Activated T-helper 1 cell treated with anti-CD3 and anti-CD28 coated beads, Interleukin-2, amount 50 U/mL, for 16 hours (primary cell): ENCODE results near the gene METRN.
"Not testable (repeated sequence)": the region's sequence is repeated elsewhere in the genome, so short reads cannot be mapped to it uniquely, and the experiment has no call there.

Experiments
- DNase-seq, 2 donors: peaks; one replicate each; pipeline ENCODE4 v3.0.0-alpha.2; 2020; ENCODE audit warnings: low read depth in 1 of 2, low spot score in 1 of 2

METRN gene

DNA sequence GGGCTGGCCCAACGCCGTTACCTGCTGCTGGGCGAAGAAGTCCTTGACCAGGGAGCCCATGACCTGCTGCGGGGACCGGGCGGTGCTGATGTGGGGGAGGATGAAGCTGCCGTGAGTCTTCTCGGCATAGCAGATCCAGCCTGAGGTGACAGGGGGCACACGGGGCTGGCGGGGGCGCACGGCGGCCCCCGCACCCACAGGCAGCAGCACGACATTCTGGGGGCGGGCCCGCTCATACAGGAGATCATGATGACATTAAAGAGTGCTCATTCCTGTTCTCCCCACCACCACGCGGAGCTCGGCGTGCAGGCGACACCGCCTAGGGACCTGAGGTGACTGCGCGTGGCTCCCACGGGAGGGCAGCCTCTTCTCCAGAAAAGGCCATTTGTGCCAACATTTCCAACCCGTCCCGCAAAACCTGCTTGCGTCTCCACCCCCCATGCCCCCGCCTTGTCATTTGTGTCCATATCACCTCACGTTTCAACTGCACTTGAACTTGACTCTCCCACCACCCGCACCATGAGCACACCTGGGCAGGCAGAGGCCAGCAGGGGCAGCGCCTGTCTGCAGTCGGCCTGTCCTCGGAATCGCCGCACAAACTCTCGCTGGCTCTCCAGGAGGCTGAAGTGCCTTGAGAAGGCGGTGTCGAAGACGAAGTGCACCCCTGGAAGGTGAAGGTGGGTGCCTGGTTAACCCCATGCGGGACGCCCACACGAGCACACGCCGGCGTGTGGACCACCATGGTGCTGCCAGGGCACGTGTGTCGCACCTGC is 19.5 kb downstream of the METRN start:
- no peak for DNase-seq

DNA sequence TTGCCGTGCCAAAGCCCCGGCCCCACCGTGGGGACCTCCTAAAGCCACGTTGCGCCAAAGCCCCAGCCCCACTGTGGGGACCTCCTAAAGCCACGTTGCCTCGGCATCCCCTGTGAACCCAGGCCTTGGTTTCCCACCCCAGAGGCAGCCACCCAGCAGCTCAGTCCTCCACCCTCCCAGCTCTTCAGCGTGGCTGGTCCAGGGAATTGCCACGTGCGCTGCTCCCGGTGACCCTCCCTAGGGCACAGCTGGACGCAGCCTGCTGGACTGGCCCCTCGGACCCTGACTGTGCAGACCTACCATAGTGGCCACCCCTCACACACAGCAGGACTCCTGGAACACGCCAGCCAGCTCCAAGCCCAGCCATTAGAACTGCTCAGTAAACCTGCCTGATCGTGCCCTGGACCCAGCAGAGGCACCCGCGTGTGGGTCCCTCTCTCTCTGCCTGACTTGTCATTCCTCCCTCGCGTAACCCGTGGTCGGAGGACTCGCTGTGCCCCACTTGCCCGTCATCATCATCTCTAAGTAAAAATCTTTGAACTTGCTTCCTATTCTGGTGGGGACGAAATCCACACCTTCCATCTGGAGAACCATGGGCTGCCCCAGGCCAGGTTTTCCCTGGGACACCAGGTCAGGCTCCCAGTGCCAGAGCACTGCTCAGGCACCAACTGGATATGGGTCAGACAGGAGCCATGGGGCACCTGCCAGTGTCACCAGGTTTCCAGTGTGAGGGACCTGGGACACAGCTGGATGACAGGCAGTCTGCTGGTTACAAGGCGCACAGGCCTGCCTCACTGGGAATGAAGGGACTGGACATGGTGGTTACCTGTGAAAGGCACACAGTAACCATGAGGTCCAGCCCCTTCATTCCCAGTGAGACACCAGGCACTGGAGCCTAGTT is 20.3 kb downstream of the METRN start:
- DNase-seq, result no peak

DNA sequence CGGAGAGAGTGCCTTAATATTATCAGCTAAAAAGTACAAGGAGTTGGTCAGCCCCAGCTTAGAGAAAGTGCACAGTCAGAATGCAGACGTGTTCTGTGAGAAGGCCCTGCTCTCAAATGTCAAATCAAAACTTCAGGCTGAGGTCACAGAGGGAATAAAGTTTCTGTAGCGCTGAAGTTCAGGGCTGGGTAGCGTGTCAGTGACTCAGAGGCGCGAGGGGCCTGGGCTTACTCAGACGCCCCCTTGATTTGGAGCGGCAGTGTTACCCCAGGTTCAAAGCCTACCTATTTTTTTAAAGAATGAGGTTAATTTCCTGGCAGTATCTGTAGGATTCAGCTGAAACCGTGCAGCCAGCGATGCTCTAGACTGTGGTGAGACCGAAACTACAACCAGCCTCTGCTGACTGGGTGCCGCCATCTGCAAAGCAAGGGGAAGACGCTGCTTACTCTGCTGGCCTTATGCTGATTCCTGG is 21.1 kb downstream of the METRN start:
- no peak for DNase-seq

DNA sequence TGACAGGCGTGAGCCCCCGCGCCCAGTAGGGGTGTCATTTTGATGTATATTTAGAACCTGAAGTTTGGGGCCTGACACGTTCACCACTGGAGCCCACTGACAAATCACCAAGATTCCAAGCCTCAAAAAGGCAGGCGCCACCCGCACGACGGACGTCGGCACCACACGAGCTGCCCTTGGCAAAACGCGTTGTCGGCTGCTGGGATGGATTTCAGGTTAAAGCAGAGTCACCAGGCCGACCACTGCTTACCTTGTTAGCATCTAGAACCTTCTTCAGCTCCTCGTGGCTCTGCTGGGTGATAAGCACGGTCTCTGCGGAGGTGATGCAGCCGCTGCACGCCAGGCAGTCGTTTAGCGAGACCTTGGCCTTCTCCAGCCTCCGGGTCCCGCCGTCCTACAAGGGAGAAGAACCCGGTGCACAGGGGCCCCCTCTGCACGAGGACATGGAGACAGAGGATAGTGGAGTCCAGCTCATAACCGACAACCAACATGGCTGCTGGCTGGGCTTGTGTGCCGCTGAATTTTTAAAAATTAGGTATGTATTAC is 22.1 kb downstream of the METRN start:
- no peak for DNase-seq

DNA sequence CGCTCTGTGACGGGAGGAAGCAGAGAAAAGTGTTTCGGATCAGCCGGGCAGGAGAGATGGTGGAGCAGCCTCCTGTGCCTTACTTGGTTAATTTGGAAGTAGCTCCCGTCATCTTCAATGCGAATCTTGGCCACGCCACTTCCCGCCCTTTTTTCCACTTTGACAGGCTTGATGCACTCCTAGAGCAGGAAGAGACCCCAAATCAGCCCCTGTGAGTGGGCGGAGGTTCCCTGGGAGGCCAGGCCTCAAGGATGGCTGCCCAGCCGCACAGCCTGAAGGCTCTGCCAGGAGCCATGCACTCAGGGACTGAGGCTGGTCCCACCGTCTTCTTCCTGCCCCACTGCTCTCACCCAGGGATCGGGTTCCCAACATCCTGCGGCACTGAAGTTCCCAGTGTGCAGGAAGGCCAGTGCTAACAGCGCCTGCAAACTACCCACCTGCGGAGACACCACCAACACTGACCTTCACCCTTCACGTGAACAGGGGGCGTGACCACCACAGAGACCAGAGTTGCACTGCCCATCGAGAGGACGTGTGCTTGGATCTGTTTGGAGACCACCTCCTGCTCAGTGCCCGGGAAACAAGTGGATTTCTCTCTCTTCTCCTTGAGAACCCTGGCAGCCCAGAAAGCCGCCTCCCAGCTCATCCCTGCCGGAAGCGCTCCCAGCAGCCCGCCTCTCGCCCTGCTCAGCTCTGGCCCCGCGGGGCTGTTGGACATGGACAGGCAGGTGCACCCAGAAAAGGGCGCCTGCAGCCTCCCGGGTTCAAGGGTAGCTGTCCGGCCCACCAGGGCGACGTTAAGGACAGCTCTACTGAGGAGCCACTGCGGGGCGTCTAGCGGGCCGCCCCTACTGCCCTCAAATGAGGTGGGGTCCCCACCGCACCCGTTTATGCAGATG is 24.9 kb downstream of the METRN start:
- no peak for DNase-seq

DNA sequence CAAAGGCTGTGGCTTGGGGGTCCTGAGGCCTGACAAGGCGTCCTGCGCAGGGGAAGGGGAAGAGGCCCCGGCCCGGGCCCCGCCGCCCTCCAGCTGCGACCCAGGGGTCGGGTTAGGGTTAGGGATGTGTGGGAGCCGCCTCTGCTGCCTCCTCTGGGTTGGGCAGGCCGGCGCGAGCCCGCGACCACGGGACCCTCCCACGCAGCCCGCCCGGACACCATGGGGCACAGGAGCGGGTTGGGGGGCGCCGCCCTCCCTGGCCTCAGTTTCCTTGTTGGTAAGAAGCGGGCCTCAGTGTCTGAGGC is 25.5 kb downstream of the METRN start:
- no peak for DNase-seq

DNA sequence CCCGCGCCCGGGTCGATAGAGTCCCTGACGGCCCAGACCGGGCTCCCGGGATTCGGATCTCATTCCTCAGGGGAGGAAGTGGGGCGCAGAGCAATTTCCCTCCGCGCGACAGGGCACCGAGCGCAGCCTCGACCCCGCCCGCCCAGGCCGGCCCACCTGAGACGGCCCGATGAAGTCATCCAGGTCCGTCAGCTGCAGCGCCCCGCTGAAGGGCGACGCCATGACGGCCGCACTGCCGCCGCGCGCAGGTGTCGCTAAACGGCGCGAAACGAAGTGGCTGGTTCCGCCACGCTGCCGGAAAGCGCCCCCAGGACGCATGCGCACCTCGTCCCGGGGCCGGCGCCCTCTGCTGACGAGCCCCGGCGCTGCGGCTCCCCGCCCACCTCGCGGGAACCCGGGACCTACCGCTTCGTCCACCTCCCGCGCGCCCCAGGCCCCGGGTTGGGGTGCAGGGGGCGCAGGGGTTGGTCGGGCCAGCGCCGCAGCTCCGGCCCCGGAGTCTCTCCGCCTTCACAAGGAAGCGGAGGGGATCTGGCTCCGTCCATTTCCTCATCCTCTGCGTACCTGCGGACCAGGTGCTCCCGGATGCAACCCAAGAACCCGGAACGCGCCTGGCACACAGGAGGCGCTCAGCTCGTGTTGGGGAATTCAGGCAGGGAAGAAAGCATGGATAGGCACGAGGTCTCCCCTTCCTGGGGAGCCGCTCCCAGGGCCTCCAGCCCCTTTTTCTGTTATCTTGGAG is 26.0 kb downstream of the METRN start, which contains the start of gene CIAO3:
TSS of gene CIAO3 (minus strand) at position 234 of the 742 bp plus-strand sequence. CDS start at position 222, 12 bp downstream.
- DNase-seq, result peak; percentile 89 to 90

DNA sequence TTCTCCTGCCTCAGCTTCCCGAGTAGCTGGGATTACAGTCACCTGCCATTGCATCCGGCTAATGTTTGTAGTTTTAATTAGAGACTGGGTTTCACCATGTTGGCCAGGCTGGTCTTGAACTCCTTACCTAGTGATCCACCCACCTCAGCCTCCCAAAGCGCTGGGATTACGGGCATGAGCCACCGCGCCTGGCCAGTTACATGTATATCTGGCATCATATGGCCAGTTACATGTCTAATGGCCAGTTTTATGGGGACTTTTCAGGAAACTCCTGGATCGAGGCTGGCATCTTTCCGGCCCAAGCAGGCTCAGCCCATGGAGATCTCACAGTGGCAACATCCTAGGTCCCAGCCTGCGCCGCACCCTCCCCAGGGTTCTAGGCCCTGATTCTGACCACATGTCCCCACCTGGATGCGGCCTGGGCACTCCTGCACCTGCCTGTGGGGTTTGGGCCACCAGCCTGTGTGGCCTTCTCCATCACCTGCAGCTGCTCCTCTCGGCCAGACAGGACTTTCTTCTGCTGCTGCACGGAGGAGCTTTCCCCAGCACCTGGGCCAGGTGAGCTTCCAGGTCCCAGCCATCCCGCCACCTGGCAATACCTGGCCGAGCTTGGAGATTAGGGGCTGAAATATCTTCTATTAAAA is 27.2 kb downstream of the METRN start:
- DNase-seq, result no peak

DNA sequence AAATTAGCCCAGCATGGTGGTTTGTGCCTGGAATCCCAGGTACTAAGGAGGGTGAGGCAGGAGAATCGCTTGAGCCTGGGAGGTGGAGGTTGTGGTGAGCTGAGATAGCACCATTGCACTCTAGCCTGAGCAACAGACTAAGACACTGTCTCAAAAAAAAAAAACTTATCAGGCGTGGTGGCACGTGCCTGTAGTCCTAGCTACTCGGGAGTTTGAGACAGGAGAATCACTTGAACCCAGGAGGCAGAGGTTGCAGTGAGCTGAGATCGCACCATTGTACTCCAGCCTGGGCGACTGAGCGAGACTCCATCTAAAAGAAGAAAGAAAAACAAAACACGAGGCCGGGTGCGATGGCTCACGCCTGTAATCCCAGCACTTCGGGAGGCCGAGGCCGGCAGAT is 28.0 kb downstream of the METRN start:
- DNase-seq, result not testable (repeated sequence)

DNA sequence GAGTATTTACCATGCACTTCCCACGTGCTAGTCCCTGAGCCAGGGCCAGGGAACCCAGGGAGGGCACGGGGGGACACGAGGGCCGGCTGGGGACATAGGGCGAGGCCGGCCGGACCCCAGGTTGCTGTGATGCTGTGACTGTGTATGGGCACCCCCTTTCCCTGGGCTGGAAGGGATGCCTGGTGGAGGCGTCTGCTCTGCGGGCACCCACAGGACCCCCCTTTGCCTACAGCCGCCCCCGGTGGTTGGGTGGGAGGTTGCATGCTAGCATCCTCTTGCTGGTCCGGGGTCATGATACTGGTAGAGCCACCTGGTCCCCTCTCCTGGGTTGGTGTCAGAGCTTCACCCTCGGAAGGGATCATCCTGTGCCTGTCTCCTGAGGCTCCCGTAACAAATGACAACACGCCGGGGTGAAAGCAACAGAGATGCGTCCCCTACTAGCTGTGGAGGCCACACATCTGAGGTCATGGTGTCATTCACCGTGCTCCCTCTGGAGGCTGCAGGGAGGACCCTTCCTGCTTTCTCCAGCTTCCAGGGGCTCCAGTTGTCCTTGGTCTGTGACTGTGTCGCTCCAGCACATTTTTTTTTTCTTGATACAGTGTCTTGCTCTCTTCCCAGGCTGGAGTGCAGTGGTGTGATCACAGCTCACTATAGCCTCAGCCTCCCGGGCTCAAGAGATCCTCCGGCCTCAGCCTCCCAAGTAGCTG is 29.0 kb downstream of the METRN start:
- no peak for DNase-seq

DNA sequence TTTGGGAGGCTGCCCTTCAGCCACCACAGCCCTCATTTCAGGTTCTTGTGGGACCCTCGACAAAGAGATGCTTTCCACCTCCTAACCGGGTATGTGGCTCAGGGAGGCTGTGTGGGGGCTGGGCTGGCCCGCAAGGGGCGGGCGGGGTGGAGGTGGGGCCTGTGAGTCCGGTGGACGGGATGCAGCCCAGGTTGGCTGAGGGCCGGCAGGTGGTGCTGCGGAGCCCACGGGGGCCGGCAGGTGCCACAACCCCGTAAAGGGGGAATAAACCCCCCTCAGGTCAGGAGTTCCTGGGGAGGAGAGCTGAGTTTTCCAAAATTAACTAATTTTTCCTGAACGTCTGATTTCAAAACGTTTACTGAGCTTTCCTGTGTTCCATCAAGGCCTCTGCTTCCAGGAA is 30.8 kb downstream of the METRN start:
- no peak for DNase-seq

DNA sequence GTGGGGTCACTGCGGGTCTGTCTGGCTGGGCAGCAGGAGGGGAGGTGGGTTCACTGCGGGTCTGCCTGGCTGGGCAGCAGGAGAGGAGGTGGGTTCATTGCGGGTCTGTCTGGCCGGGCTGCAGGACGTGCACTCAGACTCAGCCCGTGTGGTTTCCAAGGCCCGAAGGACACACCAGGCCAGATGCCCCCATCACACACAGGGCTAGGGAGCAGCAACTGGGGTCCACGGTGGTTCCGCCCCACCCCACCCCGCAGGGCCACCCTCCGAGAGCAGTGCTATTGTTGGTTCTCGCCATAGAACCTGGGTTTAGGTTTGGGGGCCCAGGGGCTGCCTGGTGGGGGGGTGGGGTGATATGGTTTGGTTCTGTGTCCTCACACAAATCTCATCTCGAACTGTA is 31.7 kb downstream of the METRN start:
- no peak for DNase-seq

DNA sequence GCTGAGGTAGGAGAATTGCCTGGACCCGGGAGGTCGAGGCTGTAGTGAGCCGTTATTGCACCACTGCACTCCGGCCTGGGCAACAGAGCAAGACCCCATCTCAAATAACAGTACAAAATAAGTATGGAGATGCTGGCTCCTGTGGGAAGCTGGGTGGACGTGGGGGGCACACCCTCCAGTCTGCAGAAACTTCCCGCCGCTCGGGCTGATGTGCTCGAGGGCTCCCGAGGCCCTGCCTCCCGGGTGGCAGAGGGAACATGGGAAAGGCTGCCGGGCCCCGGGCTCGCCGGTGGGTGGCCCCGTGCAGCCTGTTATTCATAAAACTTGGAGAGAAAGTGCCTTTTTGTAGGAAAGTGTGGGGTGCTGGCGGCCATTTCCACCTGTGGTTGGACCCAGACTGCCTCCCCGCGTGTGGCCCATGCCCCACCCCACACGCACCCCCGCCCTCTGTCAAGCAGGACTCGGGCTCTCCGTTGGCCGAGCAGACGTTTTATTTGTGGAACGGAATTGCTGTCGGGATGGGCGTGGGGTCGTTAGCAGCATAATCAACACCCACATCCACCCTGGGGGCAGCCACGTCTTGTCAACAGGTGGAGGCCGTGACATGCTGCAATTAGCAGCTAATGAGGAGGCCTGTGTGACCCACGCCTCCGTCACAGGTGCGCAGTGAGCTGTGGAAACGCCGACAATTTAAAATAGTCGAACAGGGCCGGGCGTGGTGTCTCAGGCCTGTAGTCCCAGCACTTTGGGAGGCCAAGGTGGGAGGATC is 33.2 kb downstream of the METRN start:
- no peak for DNase-seq

DNA sequence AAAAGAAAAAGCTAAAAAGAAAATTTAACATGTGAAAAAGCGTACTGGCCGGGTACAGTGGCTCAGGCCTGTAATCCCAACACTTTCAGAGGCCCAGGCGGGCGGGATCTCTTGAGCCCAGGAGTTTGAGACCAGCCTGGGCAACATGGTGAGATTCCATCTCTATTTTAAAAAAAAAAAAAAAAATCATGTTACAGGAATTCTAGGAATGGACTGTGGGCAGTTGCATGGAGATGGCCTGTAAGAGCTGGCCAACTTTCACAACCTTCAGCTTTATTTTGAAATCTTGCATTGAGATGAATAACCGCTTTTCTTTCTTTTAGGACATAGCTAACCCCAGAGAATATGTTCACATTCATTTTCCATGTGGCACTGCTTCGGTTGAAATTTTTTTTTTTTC is 34.1 kb downstream of the METRN start:
- no peak for DNase-seq

DNA sequence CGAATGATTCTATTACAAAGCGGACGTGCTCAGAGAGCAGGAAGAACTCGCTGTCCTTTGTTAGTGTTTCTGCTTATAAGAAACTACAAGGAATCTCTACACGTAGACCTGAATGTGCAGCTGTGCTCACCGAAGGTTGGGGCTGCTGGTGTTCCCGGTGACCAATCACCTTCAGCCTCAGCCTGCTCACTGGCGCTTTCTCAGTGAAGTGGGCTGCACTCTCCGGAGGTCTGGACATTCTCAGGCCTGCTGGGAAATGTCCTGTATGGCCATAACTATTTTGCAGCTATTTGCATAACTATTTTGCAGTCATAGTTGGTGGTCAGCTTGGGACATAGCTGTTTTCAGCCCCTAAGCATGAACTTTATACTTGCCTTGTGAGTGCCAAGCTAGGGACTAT is 35.6 kb downstream of the METRN start:
- DNase-seq, result no peak

DNA sequence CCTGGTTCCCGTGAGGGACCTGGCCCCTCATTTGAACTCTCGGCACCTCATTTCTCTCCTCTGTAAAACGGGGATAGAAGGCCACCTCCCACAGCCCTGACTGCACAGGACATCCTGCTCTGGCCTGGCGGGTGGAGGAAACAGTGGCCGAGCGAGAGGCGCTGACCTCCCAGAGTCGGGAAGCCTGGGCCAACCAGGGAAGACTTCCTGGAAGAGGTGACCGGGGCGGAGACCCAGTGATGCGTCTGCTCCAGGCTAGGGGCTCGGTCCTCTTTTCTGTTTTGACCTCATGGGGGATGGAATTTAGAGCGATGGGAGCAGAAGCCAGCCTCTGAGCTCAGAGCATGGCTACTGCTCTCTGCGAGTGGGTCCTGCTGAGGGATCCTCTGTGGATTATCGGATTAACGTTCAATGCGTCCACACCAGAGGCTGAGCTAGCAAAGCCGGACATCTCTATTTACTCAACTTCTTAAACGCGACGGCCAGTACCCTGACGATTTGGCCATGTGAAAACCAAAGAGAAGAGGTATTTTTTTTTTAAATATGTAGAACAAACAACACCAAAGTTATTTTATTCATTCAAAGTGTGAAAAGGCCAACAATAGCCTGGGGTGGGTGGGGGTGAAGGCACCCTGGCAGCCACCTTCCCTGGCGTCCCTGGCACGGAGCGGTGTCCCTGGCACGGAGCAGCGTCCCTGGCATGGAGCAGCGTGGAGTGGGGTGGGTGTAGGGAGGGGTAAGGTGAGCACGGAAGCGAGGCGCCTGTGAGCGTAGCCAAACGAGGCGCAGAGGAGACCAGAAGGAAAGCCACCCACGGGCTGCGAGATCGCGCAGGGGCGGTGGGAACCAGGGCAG is 36.5 kb downstream of the METRN start:
- DNase-seq, result no peak

DNA sequence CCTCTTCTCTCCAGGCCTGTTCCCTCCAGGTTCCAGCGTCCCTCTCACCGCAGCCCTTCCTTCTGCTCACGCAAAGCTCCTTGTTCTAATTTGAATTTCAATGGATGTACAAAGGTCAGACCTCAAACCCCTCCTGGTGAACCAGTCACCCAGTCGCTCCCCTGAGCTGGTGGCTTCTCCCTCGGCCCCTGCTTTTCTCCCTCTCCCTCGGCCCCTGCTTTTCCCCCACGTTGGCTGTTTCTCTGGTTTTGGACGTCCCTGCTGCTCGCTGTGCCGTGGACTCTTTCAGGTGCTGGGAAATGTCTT is 37.0 kb downstream of the METRN start:
- no peak for DNase-seq

DNA sequence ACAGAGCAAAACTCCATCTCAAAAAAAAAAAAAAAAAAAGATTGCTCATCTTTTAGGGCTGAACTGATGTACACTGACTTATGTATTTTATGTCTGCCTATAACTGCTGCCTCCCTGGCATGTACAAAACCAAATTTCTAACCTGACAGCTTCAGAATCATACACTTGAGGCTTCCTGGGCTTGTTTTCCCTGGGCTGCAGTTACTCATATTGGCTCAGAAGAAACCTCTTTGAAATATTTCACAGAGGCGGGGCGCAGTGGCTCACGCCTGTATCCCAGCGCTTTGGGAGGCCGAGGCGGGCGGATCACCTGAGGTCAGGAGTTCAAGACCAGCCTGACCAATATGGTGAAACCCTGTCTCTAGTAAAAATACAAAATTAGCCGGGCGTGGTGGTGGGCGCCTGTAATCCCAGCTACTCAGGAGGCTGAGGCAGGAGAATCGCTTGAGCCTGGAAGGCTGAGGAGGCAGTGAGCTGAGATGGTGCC is 39.2 kb downstream of the METRN start:
- not testable (repeated sequence) for DNase-seq
